Myocyte (in vitro differentiated cells): ENCODE results near the gene C11orf52. TPM values are rescaled to one million over a fixed set of nuclear protein-coding genes. Genes with fewer than 3 reads are reported as not detected.

Experiments used
- DNase-seq: peaks from one replicate; pipeline ENCODE4 v3.0.0-alpha.2; 2012; ENCODE audit warnings: low read depth
- total RNA-seq: library from RNA; depleted of rRNA; stranded (reverse); fragments of >200 nt; gene quantifications from 2 replicates; pipeline ENCODE4 v1.2.3, GENCODE V29; 2014

Gene C11orf52
- total RNA-seq, 1 donor from 2014 or later, result 0.70 TPM

DNA sequence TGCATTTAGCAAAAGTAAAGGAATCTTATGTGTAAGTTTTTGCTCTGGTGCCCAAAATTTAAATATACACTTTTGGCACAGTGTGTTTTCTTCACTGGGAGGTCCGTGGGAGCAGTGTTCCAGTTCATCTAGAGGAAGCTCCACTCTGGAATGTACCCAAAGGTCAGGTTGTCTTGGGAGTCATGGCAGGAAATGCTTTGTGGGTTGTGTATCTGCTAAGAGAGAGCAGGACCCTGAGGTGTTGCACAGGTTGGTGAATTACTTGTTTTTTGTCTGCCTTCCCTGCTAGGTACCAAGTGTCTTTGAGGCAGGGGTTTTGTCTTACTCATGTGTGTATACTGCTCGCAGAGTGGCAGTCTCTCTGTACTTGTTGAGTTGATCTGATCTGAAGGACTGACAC lies 55.7 kb downstream of the C11orf52 start:
- DNase-seq, result no peak

DNA sequence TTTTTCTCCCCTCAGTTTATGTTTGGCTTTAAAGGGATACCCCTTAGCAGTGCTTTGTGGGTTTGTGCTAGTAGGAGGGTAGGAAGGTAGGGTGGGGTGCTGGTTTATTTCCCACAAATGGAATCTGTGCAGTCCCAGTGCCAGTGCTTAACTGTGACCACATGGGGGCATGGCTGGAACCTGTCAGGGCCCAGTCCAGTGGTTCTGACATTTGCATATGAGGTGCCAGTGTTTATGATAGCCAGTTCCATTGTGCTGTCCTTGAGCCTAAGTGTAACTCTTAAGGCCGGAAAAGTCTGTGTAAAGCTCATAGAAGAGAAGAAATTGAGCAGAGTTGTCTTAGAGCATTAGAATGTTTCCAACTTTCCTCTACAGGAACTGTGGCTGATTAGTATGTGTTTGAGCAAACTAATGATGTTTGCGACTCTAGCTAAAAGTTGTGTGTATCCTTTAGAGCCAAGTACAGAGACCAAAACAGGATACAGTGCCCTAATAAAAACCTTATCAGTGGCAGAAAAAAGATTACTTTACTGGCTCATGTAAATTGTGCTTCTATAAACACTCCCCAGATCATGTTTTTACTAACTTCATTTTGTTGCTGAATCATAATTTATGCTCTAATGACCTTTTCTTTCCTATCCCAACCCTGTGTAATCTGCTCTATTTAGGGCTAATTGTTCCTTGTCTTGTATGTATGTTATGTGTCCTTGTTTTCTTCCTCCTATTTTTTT lies 56.5 kb downstream of the C11orf52 start:
- no peak for DNase-seq

DNA sequence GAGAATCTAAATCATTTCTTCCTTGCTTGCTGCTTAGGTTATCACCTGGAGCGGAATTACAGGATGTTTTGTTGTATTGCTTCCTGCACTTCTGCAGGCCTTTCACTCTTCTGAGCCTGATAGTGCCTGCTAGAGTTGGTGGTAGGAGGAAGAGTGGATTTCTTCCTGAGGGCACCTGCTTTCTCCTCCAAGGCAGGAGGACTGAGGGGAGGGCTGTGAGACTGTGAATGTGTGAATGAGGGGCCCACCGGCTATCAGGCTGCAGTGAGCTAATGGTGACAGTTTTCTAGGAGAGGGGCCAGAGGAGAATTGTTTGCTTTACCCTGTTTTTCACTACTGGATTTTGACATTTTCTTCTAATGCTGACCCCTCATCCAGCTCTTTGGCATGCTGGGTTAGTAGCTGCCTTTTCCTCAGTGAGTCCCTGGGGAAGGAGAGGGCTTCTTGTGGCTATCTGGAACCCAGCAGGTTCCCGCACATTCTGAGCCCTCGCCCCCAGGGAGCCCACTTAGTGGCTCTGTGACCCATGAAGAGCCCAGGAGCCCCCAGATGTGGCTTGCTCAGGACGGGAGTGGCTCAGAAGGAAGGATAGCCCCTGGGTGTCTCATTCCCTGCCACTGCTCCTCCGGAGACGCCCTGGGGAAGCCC lies 57.5 kb downstream of the C11orf52 start:
- DNase-seq, result no peak

Other genes with a start within 250 kb of the C11orf52 start
- gene PPP2R1B, start 152.5 kb upstream of the C11orf52 start, total RNA-seq, result 12.7 and 15.7 TPM in 2 replicates
- 27.8 and 33.0 TPM in 2 replicates for gene ALG9, start 47.3 kb upstream of the C11orf52 start, total RNA-seq
- 0.99 and 1.8 TPM in 2 replicates for gene FDXACB1, start 39.7 kb upstream of the C11orf52 start, total RNA-seq
- gene CFAP68, start 39.4 kb upstream of the C11orf52 start, total RNA-seq, result 25.7 and 33.1 TPM in 2 replicates
- gene CRYAB, start 7.1 kb upstream of the C11orf52 start, total RNA-seq, result 182 and 268 TPM in 2 replicates
- 14.6 and 15.6 TPM in 2 replicates for gene HSPB2, start 6.2 kb upstream of the C11orf52 start, total RNA-seq
- 17.7 and 19.6 TPM in 2 replicates for gene DIXDC1, start 18.4 kb downstream of the C11orf52 start, total RNA-seq
- 41.9 and 65.1 TPM in 2 replicates for gene DLAT, start 106.5 kb downstream of the C11orf52 start, total RNA-seq
- gene PIH1D2, start 155.1 kb downstream of the C11orf52 start, total RNA-seq, result 1.1 and 1.5 TPM in 2 replicates
- 20.6 and 29.3 TPM in 2 replicates for gene NKAPD1, start 155.4 kb downstream of the C11orf52 start, total RNA-seq
- 55.0 and 62.6 TPM in 2 replicates for gene TIMM8B, start 167.8 kb downstream of the C11orf52 start, total RNA-seq
- gene SDHD, start 168.0 kb downstream of the C11orf52 start, total RNA-seq, result 107 and 123 TPM in 2 replicates
- not detected in 2 replicates for gene IL18, start 245.2 kb downstream of the C11orf52 start, total RNA-seq
- not detected in 2 replicates for gene TEX12, start 248.5 kb downstream of the C11orf52 start, total RNA-seq